Spleen (tissue), 7 donors: ENCODE results near the gene CDKN1A.

Experiments used
- POLR2A ChIP-seq, 3 donors: fragments of 450-650 bp; IDR thresholded peaks; one replicate each; pipeline ENCODE4 v1.5.1; 2017; ENCODE audit warnings: antibody characterized with exemption in 3 of 3, mild to moderate bottlenecking in 1 of 3
- POLR2AphosphoS5 ChIP-seq, 3 donors: sonication (generic); formaldehyde crosslinking; IDR thresholded peaks; one replicate each; pipeline ENCODE4 v1.5.1; 2017; ENCODE audit warnings: antibody characterized with exemption in 3 of 3
- TF ChIP-seq, protein P1 (sequence below), 11 experiments: fragments of 200-600 bp in 7 of 11; fragments of 450-650 bp in 4 of 11; sonication (generic) in 4 of 11; IDR thresholded peaks in 8 of 11; conservative IDR thresholded peaks in 3 of 11; 1 replicate in 7 of 11; 2 replicates in 4 of 11; pipeline versions ENCODE4 v1.4.0 to v1.8.0; 2016 to 2021; ENCODE audit warnings: antibody characterized with exemption in 11 of 11, inconsistent platforms in 4 of 11, mild to moderate bottlenecking in 1 of 11
- donor health status: DM: no; HTN: no; CAD: no; lungs with moderate emphysema.
- donor health status: DM: no; HTN: no; CAD: no.
- donor health status: DM: no; HTN: no; CAD: no.

GRCh38 chr6:36733300-36733699 is 54.8 kb downstream of the CDKN1A start:
- TF ChIP-seq POLR2A (IDR thresholded peaks at IDR 0.05): no peak
- TF ChIP-seq, protein P1, sequence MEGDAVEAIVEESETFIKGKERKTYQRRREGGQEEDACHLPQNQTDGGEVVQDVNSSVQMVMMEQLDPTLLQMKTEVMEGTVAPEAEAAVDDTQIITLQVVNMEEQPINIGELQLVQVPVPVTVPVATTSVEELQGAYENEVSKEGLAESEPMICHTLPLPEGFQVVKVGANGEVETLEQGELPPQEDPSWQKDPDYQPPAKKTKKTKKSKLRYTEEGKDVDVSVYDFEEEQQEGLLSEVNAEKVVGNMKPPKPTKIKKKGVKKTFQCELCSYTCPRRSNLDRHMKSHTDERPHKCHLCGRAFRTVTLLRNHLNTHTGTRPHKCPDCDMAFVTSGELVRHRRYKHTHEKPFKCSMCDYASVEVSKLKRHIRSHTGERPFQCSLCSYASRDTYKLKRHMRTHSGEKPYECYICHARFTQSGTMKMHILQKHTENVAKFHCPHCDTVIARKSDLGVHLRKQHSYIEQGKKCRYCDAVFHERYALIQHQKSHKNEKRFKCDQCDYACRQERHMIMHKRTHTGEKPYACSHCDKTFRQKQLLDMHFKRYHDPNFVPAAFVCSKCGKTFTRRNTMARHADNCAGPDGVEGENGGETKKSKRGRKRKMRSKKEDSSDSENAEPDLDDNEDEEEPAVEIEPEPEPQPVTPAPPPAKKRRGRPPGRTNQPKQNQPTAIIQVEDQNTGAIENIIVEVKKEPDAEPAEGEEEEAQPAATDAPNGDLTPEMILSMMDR (IDR thresholded peaks at IDR 0.05 in 8 of 11, conservative IDR thresholded peaks at IDR 0.05 in 3 of 11): no peak
- TF ChIP-seq POLR2AphosphoS5 (IDR thresholded peaks at IDR 0.05): no peak
